HG02623 (cell line): ENCODE results near the gene TMX4.
"Not testable (repeated sequence)": the region's sequence is repeated elsewhere in the genome, so short reads cannot be mapped to it uniquely, and the experiment has no call there.

Source experiments
- ATAC-seq: cut with Tn5 transposase; IDR thresholded peaks from one replicate; pipeline ENCODE4 v1.9.1; 2021; ENCODE audit warnings: moderate library complexity; ENCODE audit not compliant: unreplicated experiment

Gene TMX4

GRCh38 chr20:7974785-7975435 lies 44.7 kb downstream of the TMX4 start:
- no peak for ATAC-seq

GRCh38 chr20:7971536-7972280 lies 47.9 kb downstream of the TMX4 start:
- ATAC-seq = no peak

GRCh38 chr20:7967199-7967844 lies 52.2 kb downstream of the TMX4 start:
- no peak for ATAC-seq

- no peak for ATAC-seq
Observed at GRCh38 chr20:7966176-7966575, 53.4 kb downstream of the TMX4 start.

GRCh38 chr20:7959484-7959883 lies 60.1 kb downstream of the TMX4 start:
- ATAC-seq = no peak

- not testable (repeated sequence) for ATAC-seq
Observed at GRCh38 chr20:7956561-7956960, 63.0 kb downstream of the TMX4 start.

GRCh38 chr20:7950387-7950786 lies 69.2 kb downstream of the TMX4 start:
- no peak for ATAC-seq

GRCh38 chr20:7943891-7944290 lies 75.7 kb downstream of the TMX4 start:
- ATAC-seq = no peak

- no peak for ATAC-seq
Observed at GRCh38 chr20:7940341-7940740, 79.2 kb downstream of the TMX4 start, which contains the start of gene HAO1. TSS of gene HAO1 (minus strand) at chr20:7940458. CDS start at chr20:7940422, 36 bp downstream.

- ATAC-seq = no peak
Observed at GRCh38 chr20:7939663-7940062, 79.9 kb downstream of the TMX4 start.

GRCh38 chr20:7938058-7938457 lies 81.5 kb downstream of the TMX4 start:
- ATAC-seq = no peak

- no peak for ATAC-seq
Observed at GRCh38 chr20:7937328-7937727, 82.2 kb downstream of the TMX4 start.

GRCh38 chr20:7935027-7935551 lies 84.5 kb downstream of the TMX4 start:
- ATAC-seq = no peak

- no peak for ATAC-seq
Observed at GRCh38 chr20:7933346-7933745, 86.2 kb downstream of the TMX4 start.

GRCh38 chr20:7930343-7930742 lies 89.2 kb downstream of the TMX4 start:
- ATAC-seq = no peak
